ENCODE results near the gene GDPD5.

GRCh38 chr11:75420224-75421034 lies 105.3 kb downstream of the GDPD5 start:
- TF ChIP-seq PHF8 (IDR thresholded peaks at IDR 0.05; ENCODE audit: borderline replicate concordance, low read depth) (no peak), CTCF (IDR thresholded peaks at IDR 0.05) (no peak), MYC (IDR thresholded peaks at IDR 0.05; ENCODE audit: borderline replicate concordance, low read length) (no peak), EP300 (IDR thresholded peaks at IDR 0.05) (no peak), NR3C1 (IDR thresholded peaks at IDR 0.05) (no peak), CHD2 (IDR thresholded peaks at IDR 0.05; ENCODE audit: low read length, partially characterized antibody) (no peak), POLR2A (IDR thresholded peaks at IDR 0.05; ENCODE audit: low read length) (no peak), RAD21 (conservative IDR thresholded peaks at IDR 0.05 in 1 of 2, IDR thresholded peaks at IDR 0.05 in 1 of 2) (no peak)
